ENCODE measurements around the gene JPT2. TPM values are rescaled to one million over a fixed set of nuclear protein-coding genes. Genes with fewer than 3 reads are reported as not detected.

The JPT2 gene
- total and polyA plus RNA-seq, 10 of the 15 experiments (the other 5 are each of a cell fraction or from before 2014, with no cell fraction given), result 11.7 to 78.4 (median 48.4) TPM

- TF ChIP-seq USF1 (IDR thresholded peaks at IDR 0.05; ENCODE audit: borderline replicate concordance, extremely low read length, insufficient read depth, low read depth, low read length) (no peak), PRDM15 (CRISPR knock-in tag; IDR thresholded peaks at IDR 0.05) (no peak), RAD21 (IDR thresholded peaks at IDR 0.05; ENCODE audit: insufficient read depth, low read depth, low read length) (no peak), MLLT1 (IDR thresholded peaks at IDR 0.05) (no peak), SMC3 (IDR thresholded peaks at IDR 0.05; ENCODE audit: borderline replicate concordance, low read length) (no peak), FOXK2 (IDR thresholded peaks at IDR 0.05) (no peak), MAX (IDR thresholded peaks at IDR 0.05; ENCODE audit: low read depth, low read length) (no peak)
Observed at GRCh38 chr16:1669698-1670097, 8.4 kb upstream of the JPT2 start (continued).
